Peyer's patch (tissue), 4 donors: ENCODE measurements around the gene STING1.

Experiments
- CTCF ChIP-seq, 6 experiments: fragments of 450-650 bp in 4 of 6; fragments of 200-600 bp in 2 of 6; sonication (generic) in 1 of 6; IDR thresholded peaks; one replicate each; pipeline ENCODE4 v1.5.1; 2017 to 2019; ENCODE audit warnings: antibody characterized with exemption in 6 of 6, mild to moderate bottlenecking in 3 of 6, moderate library complexity in 1 of 6
- POLR2A ChIP-seq, 2 donors: fragments of 450-650 bp; IDR thresholded peaks; one replicate each; pipeline ENCODE4 v1.5.1; 2017; ENCODE audit warnings: antibody characterized with exemption in 2 of 2, mild to moderate bottlenecking in 2 of 2, moderate library complexity in 2 of 2

DNA sequence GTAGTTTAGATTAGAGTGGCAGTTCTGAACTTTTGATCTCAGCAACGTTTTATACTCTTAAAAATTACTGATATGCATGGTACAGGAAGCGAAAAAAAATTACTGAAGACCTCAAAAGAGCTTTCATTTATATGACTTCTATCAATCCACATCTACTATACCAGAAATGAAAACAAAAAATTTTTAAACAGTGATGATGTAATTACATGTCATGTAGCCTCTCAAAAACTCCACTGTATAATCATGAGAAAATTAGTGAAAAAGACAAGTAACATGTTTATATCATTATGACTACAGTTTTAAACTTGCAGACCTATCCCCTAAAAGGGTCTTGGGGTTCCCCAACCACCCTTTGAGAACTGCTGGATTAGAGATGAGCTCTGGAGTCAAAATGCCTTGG is 52.5 kb downstream of the STING1 start:
- TF ChIP-seq CTCF (IDR thresholded peaks at IDR 0.05) = no peak
- TF ChIP-seq POLR2A (IDR thresholded peaks at IDR 0.05) = no peak
